ENCODE results near the gene CD247. TPM values are rescaled to one million over a fixed set of nuclear protein-coding genes. Genes with fewer than 3 reads are reported as not detected.
A peak's percentile ranks its signal among the peaks of the same experiment; 100 is the strongest.

The CD247 gene
- total and polyA plus RNA-seq, 4 donors = 0.44 to 1.3 (median 1.0) TPM

DNA sequence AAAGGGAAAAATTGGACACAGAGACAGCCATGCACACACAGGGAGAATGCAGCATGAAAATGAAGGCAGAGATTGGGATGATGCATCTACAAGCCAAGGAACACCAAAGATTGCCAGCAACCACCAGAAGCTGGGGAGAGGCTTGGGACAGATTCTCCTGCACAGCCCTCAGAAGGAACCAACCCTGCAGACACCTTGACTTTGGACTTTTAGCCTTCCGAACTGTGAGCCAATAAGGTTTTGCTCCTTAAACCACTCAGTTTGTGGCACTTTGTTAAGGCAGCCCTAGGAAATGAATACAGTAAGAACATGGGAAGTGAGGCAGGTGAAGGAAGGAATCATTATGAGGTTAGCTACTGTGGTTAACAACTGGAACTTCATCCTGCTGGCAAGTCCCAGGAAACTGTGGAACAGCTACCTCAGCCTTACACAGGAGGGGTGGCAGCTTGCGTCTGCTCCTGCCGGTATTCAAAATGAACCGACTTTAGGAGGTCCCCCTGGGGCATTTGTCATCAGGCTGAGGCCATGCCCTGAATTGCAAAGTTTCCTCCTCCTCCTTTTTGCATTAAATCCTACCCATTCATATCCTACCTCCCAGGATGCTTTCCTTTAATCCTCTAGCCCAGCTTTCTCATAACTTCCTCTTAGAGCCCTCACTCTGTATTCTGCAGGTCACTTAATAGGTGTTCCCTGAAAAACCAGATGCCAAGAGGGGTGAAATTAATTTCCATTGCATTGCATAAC lies 15.4 kb downstream of the CD247 start:
- Histone ChIP-seq H3K9me3 (ENCODE audit: control insufficient read depth, insufficient read depth, low read length) (no peaks in the 10 kb centered on the region), H3K27ac (ENCODE audit: low read depth, low read length) (no peak overlapping the region), H3K4me3 (ENCODE audit: low read depth, low read length) (no peak overlapping the region), H3K4me1 (ENCODE audit: control insufficient read depth, insufficient read depth, low read length) (peaks cover 5% of the 10 kb centered on the region), H3K36me3 (ENCODE audit: control insufficient read depth, insufficient read depth, low read length) (no peaks in the 10 kb centered on the region), H3K27me3 (ENCODE audit: control insufficient read depth, insufficient read depth, low read length) (no peaks in the 10 kb centered on the region)
- WGBS (ENCODE audit: insufficient coverage) = 50% methylated on average over 4 of the region's 4 CpGs
- no peak for DNase-seq (ENCODE audit: low read depth in 4 of 6, low spot score in 6 of 6)

DNA sequence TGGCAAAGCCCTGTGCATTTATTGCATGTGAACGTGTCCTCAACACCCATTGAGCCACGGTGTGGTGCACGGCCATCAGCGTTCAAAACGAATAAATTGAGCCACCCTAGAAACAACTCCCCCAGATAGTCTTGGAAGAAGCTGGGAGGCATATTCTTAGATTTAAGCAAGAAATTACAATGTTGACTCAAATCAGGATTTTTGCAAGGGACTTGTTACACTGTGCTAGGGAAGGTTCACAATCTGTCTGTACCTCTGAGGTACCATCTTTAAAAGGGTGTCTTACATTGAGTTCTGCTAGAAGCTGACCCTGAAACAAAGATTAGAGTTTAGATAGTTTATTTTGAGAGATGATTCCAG lies 16.2 kb downstream of the CD247 start:
- H3K4me1 ChIP-seq (ENCODE audit: control insufficient read depth, insufficient read depth, low read length) = peaks cover 5% of the 10 kb centered on the region
- no CpG with 5 or more reads among the region's 5 CpGs for WGBS (ENCODE audit: insufficient coverage)
- H3K9me3 ChIP-seq (ENCODE audit: control insufficient read depth, insufficient read depth, low read length) = no peaks in the 10 kb centered on the region
- no peak overlapping the region for H3K27ac ChIP-seq (ENCODE audit: low read depth, low read length)
- no peaks in the 10 kb centered on the region for H3K27me3 ChIP-seq (ENCODE audit: control insufficient read depth, insufficient read depth, low read length)
- no peak overlapping the region for H3K4me3 ChIP-seq (ENCODE audit: low read depth, low read length)
- DNase-seq (ENCODE audit: low read depth in 4 of 6, low spot score in 6 of 6) = no peak
- H3K36me3 ChIP-seq (ENCODE audit: control insufficient read depth, insufficient read depth, low read length) = no peaks in the 10 kb centered on the region

DNA sequence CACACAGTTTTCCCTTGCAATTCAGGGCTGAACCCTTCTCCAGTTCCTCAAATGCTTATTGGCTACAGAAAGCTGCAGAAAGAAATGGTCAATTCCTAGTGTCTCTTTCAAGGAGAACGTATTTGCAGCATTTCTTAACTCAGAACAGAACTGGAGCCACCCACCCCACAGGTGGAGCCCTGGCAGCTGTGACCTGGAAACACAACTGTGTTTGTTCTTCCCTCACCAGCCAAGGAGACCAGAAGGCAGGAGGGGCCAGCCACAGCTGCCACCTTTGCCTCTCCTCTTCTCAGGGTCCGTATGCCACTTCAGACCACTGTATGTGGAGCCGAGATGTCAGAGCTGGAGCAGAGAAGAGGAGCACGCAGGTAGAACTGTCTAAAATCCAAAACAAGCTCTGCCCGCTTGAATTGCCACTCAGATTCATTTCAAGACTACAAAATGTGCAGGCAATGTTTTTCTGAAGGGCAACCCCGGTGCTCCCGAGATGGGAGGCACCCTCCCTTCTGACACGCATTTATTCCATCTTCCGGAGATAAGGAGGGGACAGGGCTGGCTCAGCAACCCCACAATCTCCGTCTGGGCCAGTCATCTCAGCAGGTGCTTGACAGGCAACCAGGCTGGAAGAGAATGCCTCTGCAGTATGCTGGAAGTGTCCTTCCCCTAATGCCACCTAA lies 16.7 kb downstream of the CD247 start:
- no peak for DNase-seq (ENCODE audit: low read depth in 4 of 6, low spot score in 6 of 6)

DNA sequence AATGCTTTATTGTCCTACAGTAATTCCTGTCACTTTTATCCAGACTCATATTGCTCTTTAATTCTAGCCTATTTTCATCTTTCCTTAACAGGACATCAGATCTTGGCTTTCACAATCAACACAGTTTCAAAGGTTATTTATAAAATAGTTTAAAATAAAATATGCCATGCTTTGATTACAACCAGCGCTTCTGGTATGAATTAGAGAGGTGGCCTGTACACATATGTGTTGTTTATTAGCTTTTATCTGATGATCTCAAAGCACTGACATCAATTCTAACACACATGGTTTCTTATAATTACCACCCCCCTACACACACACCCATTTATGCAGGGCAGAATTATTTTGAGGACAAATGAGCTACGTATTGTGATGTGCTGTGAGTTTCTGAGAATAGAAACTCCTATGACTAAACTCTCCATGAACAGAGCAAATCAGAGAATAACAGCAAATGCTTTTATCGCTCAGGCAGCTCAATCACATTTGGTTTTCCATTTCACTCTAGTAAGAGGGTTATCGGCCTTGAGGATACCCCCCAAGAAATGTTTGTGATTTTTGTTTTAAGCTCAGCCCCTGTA lies 18.0 kb downstream of the CD247 start:
- peak in 1 of 6 donors; percentile 18 for DNase-seq (ENCODE audit: low read depth in 4 of 6, low spot score in 6 of 6)
- peaks cover 5% of the 10 kb centered on the region for H3K4me1 ChIP-seq (ENCODE audit: control insufficient read depth, insufficient read depth, low read length)
- no peak overlapping the region for H3K27ac ChIP-seq (ENCODE audit: low read depth, low read length)
- WGBS (ENCODE audit: insufficient coverage) = no CpG with 5 or more reads among the region's 4 CpGs
- no peaks in the 10 kb centered on the region for H3K36me3 ChIP-seq (ENCODE audit: control insufficient read depth, insufficient read depth, low read length)
- no peaks in the 10 kb centered on the region for H3K27me3 ChIP-seq (ENCODE audit: control insufficient read depth, insufficient read depth, low read length)
- no peak overlapping the region for H3K4me3 ChIP-seq (ENCODE audit: low read depth, low read length)
- H3K9me3 ChIP-seq (ENCODE audit: control insufficient read depth, insufficient read depth, low read length) = no peaks in the 10 kb centered on the region

More for the DNA sequence above, 16.7 kb downstream of the CD247 start:
- H3K36me3 ChIP-seq (ENCODE audit: control insufficient read depth, insufficient read depth, low read length) = no peaks in the 10 kb centered on the region
- H3K9me3 ChIP-seq (ENCODE audit: control insufficient read depth, insufficient read depth, low read length) = no peaks in the 10 kb centered on the region
- no peaks in the 10 kb centered on the region for H3K27me3 ChIP-seq (ENCODE audit: control insufficient read depth, insufficient read depth, low read length)
- 64% methylated on average over 10 of the region's 10 CpGs for WGBS (ENCODE audit: insufficient coverage)
- peaks cover 5% of the 10 kb centered on the region for H3K4me1 ChIP-seq (ENCODE audit: control insufficient read depth, insufficient read depth, low read length)
- no peak overlapping the region for H3K4me3 ChIP-seq (ENCODE audit: low read depth, low read length)
- no peak overlapping the region for H3K27ac ChIP-seq (ENCODE audit: low read depth, low read length)

DNA sequence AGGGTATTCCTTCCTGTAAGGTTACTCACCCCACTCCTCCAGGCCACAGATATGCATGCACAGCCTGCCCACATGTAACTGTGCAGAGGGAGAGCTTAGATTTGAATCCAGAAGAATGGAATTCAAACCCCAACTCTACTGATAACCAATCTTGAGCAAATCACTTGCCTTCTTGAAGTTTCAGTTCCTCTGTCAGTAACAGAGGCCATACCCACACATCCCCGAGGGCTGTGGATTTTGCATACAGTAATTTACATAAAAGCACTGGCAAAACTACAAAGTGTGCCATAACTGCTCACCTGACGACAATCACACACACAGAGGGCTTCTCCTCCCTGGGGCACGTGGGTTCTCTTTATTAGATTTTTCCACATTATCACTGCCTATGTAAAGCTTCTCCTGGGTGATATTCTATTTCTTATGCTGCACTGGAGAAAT lies 18.6 kb downstream of the CD247 start:
- Histone ChIP-seq H3K4me1 (ENCODE audit: control insufficient read depth, insufficient read depth, low read length) (peaks cover 5% of the 10 kb centered on the region), H3K4me3 (ENCODE audit: low read depth, low read length) (no peak overlapping the region), H3K27me3 (ENCODE audit: control insufficient read depth, insufficient read depth, low read length) (no peaks in the 10 kb centered on the region), H3K9me3 (ENCODE audit: control insufficient read depth, insufficient read depth, low read length) (no peaks in the 10 kb centered on the region), H3K27ac (ENCODE audit: low read depth, low read length) (no peak overlapping the region), H3K36me3 (ENCODE audit: control insufficient read depth, insufficient read depth, low read length) (no peaks in the 10 kb centered on the region)
- DNase-seq (ENCODE audit: low read depth in 4 of 6, low spot score in 6 of 6) = peak in 2 of 6 donors; percentile 8 to 89
- WGBS (ENCODE audit: insufficient coverage) = 57% methylated on average over 1 of the region's 3 CpGs

DNA sequence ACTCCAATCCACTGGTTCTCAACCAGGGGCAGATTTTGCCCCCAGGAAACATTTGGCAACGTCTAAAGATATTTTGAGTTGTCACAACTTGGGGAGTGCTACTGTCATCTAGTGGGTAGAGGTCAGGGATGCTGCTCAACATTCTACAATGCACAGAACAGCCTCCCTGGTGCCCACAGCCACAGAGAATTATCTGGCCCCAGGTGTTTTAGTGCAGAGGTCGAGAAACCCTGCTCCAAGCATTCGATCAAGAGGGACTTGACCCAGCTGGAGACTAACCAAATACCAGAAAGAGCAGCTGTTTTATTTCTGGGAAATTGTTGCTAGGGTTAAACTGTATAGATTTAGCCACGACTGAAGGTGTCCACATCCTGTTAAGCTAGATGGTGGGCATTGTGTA lies 19.2 kb downstream of the CD247 start:
- DNase-seq (ENCODE audit: low read depth in 4 of 6, low spot score in 6 of 6) = no peak
- Histone ChIP-seq H3K27me3 (ENCODE audit: control insufficient read depth, insufficient read depth, low read length) (no peaks in the 10 kb centered on the region), H3K4me1 (ENCODE audit: control insufficient read depth, insufficient read depth, low read length) (peaks cover 5% of the 10 kb centered on the region), H3K27ac (ENCODE audit: low read depth, low read length) (no peak overlapping the region), H3K9me3 (ENCODE audit: control insufficient read depth, insufficient read depth, low read length) (no peaks in the 10 kb centered on the region), H3K36me3 (ENCODE audit: control insufficient read depth, insufficient read depth, low read length) (no peaks in the 10 kb centered on the region), H3K4me3 (ENCODE audit: low read depth, low read length) (no peak overlapping the region)
- 92% methylated on average over 2 of the region's 4 CpGs for WGBS (ENCODE audit: insufficient coverage)

DNA sequence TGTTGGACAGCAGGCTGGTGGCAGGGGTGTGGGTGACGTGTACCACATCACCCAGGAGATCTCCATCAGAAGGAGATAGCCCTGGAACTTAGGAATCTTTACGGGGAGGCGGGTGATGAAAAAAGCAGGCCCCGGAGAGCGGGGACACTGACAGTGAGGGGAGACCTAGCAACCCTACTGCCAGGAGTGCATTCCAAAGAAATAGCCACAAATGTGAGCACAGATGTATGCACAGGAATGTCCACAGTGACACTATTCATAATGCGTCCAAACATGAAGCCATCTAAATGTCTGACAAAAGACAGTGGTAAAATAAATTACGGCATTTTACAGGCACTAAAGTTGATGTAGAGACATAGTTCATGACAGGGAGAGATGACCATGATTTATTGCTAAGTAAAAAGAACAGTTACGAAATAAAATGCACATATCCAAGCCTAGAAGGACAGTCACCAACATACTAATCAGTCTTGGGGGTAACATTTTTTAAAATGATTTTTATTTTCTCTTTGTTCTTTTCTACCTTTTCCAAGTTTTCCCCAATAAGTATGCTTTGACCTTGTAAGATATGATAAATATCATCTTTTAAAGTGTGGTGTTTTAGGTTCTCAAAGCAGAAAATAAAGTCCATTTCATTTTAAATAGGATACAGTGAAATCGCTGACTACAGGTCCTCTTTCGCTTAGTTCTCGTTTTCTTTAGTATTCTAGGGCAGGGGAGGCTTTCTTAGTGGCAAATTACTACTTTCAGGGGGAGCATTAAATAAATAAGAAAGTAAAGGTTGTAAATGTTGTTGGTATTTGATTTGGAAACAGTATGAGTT lies 21.3 kb downstream of the CD247 start:
- Histone ChIP-seq H3K27me3 (ENCODE audit: control insufficient read depth, insufficient read depth, low read length) (no peaks in the 10 kb centered on the region), H3K36me3 (ENCODE audit: control insufficient read depth, insufficient read depth, low read length) (no peaks in the 10 kb centered on the region), H3K4me1 (ENCODE audit: control insufficient read depth, insufficient read depth, low read length) (peaks cover 5% of the 10 kb centered on the region), H3K4me3 (ENCODE audit: low read depth, low read length) (no peak overlapping the region), H3K27ac (ENCODE audit: low read depth, low read length) (no peak overlapping the region), H3K9me3 (ENCODE audit: control insufficient read depth, insufficient read depth, low read length) (no peaks in the 10 kb centered on the region)
- peak in 1 of 6 donors; percentile 25 for DNase-seq (ENCODE audit: low read depth in 4 of 6, low spot score in 6 of 6)
- WGBS (ENCODE audit: insufficient coverage) = 78% methylated on average over 5 of the region's 11 CpGs

DNA sequence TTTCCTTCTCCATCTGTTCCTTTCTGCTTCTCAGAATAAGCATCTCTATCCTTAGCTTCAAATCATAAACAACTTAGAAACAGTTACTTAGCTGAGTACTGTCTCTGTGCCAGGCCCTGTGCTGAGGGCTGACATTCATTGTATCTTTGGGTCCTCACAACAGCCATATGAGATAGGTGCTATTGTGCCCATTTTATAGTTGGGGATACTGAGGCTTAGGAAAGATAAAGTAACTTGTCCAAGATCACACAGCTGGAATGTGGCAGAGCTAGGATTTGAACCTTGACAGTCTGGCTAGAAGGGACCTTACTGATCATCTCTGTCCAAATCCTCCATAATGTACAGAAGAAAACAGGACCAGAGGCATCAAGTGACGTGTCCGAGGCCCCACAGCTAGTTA lies 25.0 kb downstream of the CD247 start:
- Histone ChIP-seq H3K27me3 (ENCODE audit: control insufficient read depth, insufficient read depth, low read length) (no peaks in the 10 kb centered on the region), H3K4me1 (ENCODE audit: control insufficient read depth, insufficient read depth, low read length) (peaks cover 11% of the 10 kb centered on the region), H3K36me3 (ENCODE audit: control insufficient read depth, insufficient read depth, low read length) (no peaks in the 10 kb centered on the region), H3K4me3 (ENCODE audit: low read depth, low read length) (no peak overlapping the region), H3K27ac (ENCODE audit: low read depth, low read length) (no peak overlapping the region), H3K9me3 (ENCODE audit: control insufficient read depth, insufficient read depth, low read length) (no peaks in the 10 kb centered on the region)
- no CpG with 5 or more reads among the region's 2 CpGs for WGBS (ENCODE audit: insufficient coverage)
- DNase-seq (ENCODE audit: low read depth in 4 of 6, low spot score in 6 of 6) = no peak

DNA sequence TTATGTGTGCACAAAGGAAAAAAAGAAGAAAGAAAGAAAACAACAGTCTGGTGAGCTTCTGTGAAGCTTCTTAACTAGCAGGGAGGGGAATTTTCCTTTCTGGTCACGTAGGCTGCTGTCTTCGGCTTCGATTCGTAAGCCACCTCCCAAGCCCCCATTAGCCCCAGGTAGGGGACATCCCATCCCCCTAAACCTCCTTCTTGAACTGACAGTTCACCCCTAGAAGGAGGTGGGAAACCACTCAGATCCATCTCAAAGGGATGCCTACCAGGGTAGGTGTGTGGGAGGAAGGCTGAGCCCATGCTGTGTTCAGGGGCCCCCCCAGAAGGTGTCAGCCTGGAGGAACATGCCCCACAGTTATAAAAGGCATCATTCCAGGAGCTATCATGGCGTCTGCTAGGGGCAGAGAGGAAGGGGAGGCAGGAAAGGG lies 25.8 kb downstream of the CD247 start:
- no peaks in the 10 kb centered on the region for H3K9me3 ChIP-seq (ENCODE audit: control insufficient read depth, insufficient read depth, low read length)
- no peaks in the 10 kb centered on the region for H3K27me3 ChIP-seq (ENCODE audit: control insufficient read depth, insufficient read depth, low read length)
- no peak overlapping the region for H3K27ac ChIP-seq (ENCODE audit: low read depth, low read length)
- 20% methylated on average over 3 of the region's 5 CpGs for WGBS (ENCODE audit: insufficient coverage)
- peaks cover 11% of the 10 kb centered on the region for H3K4me1 ChIP-seq (ENCODE audit: control insufficient read depth, insufficient read depth, low read length)
- peak in 1 of 6 donors; percentile 34 for DNase-seq (ENCODE audit: low read depth in 4 of 6, low spot score in 6 of 6)
- H3K4me3 ChIP-seq (ENCODE audit: low read depth, low read length) = no peak overlapping the region
- no peaks in the 10 kb centered on the region for H3K36me3 ChIP-seq (ENCODE audit: control insufficient read depth, insufficient read depth, low read length)

Measured in spinal cord (tissue), 10 donors.